ENCODE measurements around the gene HIF1A. TPM values are rescaled to one million over a fixed set of nuclear protein-coding genes. Genes with fewer than 3 reads are reported as not detected.

Gene HIF1A
- total and polyA plus RNA-seq, 2 of the 8 experiments (the other 6 are each of a cell fraction or from before 2014, with no cell fraction given): 54.8 to 175 TPM

DNA sequence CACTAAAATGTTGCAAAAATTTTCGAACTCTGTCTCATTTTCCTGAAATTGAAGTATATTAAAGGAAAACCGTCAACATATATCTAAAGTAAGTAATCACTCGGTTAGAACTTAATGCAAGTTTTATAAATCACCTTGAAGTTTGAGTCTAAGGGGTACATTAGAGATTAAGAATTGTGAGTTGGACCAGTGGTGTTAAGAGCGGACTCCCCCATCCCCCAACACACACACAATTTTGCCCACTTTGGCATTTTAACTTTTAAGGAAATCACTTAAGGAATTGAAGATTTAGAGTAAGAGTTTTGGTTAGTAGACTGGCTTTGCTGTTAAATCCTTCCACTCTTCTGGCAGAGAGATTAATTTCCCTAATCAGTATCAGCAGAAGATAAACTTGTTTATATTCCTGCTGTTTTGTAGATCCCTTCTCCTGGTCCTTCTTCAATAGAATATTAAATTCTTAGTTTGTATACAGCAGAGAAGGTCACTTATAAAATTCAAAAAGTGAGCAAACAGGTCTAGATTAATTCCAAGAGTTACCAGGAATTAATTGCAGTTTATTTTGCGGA, 1.5 kb downstream of the HIF1A start (continued):
- TF ChIP-seq HDAC2 (IDR thresholded peaks at IDR 0.05; ENCODE audit: borderline replicate concordance in 1 of 2, low read depth in 2 of 2, low read length in 2 of 2): no peak
- no peak for TF ChIP-seq RXRA (IDR thresholded peaks at IDR 0.05; ENCODE audit: insufficient read depth, low read depth, low read length)
- no peak for TF ChIP-seq GABPA (IDR thresholded peaks at IDR 0.05; ENCODE audit: borderline replicate concordance, insufficient read depth, low read length)
- no peak for TF ChIP-seq CTBP2 (IDR thresholded peaks at IDR 0.05; ENCODE audit: borderline replicate concordance, insufficient read depth, insufficient read length, low read length)
